ENCODE results near the gene USPL1. TPM values are rescaled to one million over a fixed set of nuclear protein-coding genes. Genes with fewer than 3 reads are reported as not detected.

The USPL1 gene
- total RNA-seq, 6 experiments from 2014 or later, result 8.0 to 10.9 (median 10.3) TPM

DNA sequence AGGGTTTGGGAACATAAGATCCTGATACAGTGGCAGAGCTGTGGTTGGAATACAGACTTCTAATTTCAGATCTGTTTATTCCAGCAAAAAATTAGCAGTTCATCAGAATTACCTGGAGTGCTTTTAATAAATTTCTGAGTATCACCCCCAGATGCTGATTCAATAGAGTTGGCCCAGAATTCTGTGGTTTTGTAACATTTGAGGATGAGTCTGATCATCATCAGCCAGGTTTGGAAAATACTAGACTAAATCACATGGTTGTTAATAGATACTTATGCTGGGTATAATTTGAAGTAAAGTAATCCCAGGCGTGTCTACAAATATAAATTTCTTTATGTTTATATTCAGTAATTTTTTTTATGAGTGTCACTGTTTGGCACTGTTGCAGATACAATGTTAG is 4.8 kb downstream of the USPL1 start:
- peaks cover 8% of the 10 kb centered on the region for H3K4me1 Mint-ChIP-seq (ENCODE audit: low read depth)
- no peak for DNase-seq
- H3K27ac Mint-ChIP-seq, result no peak overlapping the region; the same call in 1 of the 2 replicates
- TF ChIP-seq, protein P1, sequence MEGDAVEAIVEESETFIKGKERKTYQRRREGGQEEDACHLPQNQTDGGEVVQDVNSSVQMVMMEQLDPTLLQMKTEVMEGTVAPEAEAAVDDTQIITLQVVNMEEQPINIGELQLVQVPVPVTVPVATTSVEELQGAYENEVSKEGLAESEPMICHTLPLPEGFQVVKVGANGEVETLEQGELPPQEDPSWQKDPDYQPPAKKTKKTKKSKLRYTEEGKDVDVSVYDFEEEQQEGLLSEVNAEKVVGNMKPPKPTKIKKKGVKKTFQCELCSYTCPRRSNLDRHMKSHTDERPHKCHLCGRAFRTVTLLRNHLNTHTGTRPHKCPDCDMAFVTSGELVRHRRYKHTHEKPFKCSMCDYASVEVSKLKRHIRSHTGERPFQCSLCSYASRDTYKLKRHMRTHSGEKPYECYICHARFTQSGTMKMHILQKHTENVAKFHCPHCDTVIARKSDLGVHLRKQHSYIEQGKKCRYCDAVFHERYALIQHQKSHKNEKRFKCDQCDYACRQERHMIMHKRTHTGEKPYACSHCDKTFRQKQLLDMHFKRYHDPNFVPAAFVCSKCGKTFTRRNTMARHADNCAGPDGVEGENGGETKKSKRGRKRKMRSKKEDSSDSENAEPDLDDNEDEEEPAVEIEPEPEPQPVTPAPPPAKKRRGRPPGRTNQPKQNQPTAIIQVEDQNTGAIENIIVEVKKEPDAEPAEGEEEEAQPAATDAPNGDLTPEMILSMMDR (IDR thresholded peaks at IDR 0.05), result no peak
- H3K36me3 Mint-ChIP-seq (ENCODE audit: low read depth), result peaks cover 24% of the 10 kb centered on the region
- no peaks in the 10 kb centered on the region for H3K27me3 Mint-ChIP-seq (ENCODE audit: insufficient read depth)
- H3K4me3 Mint-ChIP-seq, result no peak overlapping the region
- no peaks in the 10 kb centered on the region for H3K9me3 Mint-ChIP-seq

GRCh38 chr13:30623392-30623791 is 5.7 kb downstream of the USPL1 start:
- Mint-ChIP-seq H3K27me3 (ENCODE audit: insufficient read depth) (no peaks in the 10 kb centered on the region), H3K9me3 (no peaks in the 10 kb centered on the region), H3K4me1 (ENCODE audit: low read depth) (peaks cover 8% of the 10 kb centered on the region), H3K27ac (peak overlapping the region; percentile 22; the same call in 1 of the 2 replicates), H3K4me3 (no peak overlapping the region), H3K36me3 (ENCODE audit: low read depth) (peaks cover 24% of the 10 kb centered on the region)
- DNase-seq, result no peak
- TF ChIP-seq, protein P1 (IDR thresholded peaks at IDR 0.05), result no peak

DNA sequence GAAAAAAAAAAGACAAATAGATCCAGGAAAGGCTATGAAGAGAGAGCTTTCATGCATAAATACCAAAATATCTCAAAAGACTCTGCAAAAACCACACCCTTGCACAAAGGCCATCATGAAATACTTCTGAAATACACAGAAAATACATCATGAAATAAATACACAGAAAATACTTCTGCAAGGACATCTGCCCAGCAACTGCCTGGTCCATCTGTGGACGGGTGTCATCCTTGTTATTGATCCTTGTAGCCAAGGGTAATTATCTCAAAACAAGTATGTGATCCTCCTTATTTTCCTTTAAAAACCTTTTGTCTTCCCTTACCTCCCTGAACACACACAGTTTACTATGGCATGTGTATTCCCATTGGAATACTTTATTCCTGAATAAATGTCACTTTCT is 6.9 kb downstream of the USPL1 start:
- Mint-ChIP-seq H3K27ac (no peak overlapping the region), H3K27me3 (ENCODE audit: insufficient read depth) (no peaks in the 10 kb centered on the region), H3K36me3 (ENCODE audit: low read depth) (peaks cover 32% of the 10 kb centered on the region), H3K9me3 (no peaks in the 10 kb centered on the region), H3K4me1 (ENCODE audit: low read depth) (peaks cover 8% of the 10 kb centered on the region), H3K4me3 (no peak overlapping the region)
- TF ChIP-seq, protein P1 (IDR thresholded peaks at IDR 0.05), result no peak
- no peak for DNase-seq

- Mint-ChIP-seq H3K9me3 (no peaks in the 10 kb centered on the region), H3K27me3 (ENCODE audit: insufficient read depth) (no peaks in the 10 kb centered on the region), H3K36me3 (ENCODE audit: low read depth) (peaks cover 46% of the 10 kb centered on the region), H3K27ac (no peak overlapping the region), H3K4me3 (no peak overlapping the region), H3K4me1 (ENCODE audit: low read depth) (peaks cover 1% of the 10 kb centered on the region; the same call in 1 of the 2 replicates)
- DNase-seq, result no peak
- TF ChIP-seq, protein P1 (IDR thresholded peaks at IDR 0.05), result no peak
Observed at GRCh38 chr13:30629527-30629926, 11.8 kb downstream of the USPL1 start.

DNA sequence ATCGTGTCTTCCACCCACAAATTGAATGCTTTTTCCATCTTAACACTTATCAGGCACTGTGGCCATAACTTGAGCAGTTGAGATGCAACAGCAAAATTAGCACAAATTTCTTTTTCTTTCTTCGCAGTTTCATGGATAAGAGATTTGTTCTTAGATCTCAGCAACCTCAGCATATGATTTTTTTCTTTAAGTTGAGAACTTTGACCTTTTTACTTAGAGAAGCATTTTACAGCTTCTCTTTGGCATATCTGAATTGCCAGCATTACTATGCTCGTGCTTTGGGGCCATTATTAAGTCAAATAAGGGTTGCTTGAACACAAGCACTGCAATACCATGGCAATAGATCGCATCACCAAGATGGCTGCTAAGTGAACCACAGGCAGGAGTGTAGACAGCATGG is 16.1 kb downstream of the USPL1 start:
- TF ChIP-seq, protein P1 (IDR thresholded peaks at IDR 0.05), result no peak
- Mint-ChIP-seq H3K4me1 (ENCODE audit: low read depth) (peaks cover 17% of the 10 kb centered on the region), H3K27me3 (ENCODE audit: insufficient read depth) (no peaks in the 10 kb centered on the region), H3K4me3 (no peak overlapping the region), H3K9me3 (no peaks in the 10 kb centered on the region), H3K27ac (peak overlapping the region; percentile 29; the same call in 1 of the 2 replicates), H3K36me3 (ENCODE audit: low read depth) (peaks cover 45% of the 10 kb centered on the region)
- DNase-seq, result no peak

GRCh38 chr13:30634838-30635237 is 17.1 kb downstream of the USPL1 start:
- Mint-ChIP-seq H3K4me3 (no peak overlapping the region), H3K27me3 (ENCODE audit: insufficient read depth) (no peaks in the 10 kb centered on the region), H3K9me3 (no peaks in the 10 kb centered on the region), H3K36me3 (ENCODE audit: low read depth) (peaks cover 48% of the 10 kb centered on the region), H3K4me1 (ENCODE audit: low read depth) (peaks cover 23% of the 10 kb centered on the region), H3K27ac (no peak overlapping the region)
- no peak for DNase-seq
- TF ChIP-seq, protein P1 (IDR thresholded peaks at IDR 0.05), result no peak

Data from HFFc6 (cell line).